Heart left ventricle (tissue), 16 donors: ENCODE measurements around the gene ADGRG6. TPM values are rescaled to one million over a fixed set of nuclear protein-coding genes. Genes with fewer than 3 reads are reported as not detected.
"Not testable (repeated sequence)": the region's sequence is repeated elsewhere in the genome, so short reads cannot be mapped to it uniquely, and the experiment has no call there.

Experiments used
- ATAC-seq, 4 donors: fragments of 200-7000 bp; cut with Tn5 transposase; one replicate each; pipeline ENCODE4 v1.9.1; 2020 to 2022; ENCODE audit warnings: moderate library complexity in 4 of 4, mild to moderate bottlenecking in 3 of 4, moderate number of reproducible peaks in 1 of 4
- DNase-seq, 5 donors: peaks; one replicate each; pipeline ENCODE4 v3.0.0-alpha.2; 2020
- H3K27ac ChIP-seq, 12 donors: fragments of 200-600 bp; sonication (generic) in 4 of 12; one replicate each; pipeline versions ENCODE4 v1.5.0 to v1.8.0; 2016 to 2022; ENCODE audit warnings: mild to moderate bottlenecking in 2 of 12
- H3K27me3 ChIP-seq, 9 donors: fragments of 200-600 bp; sonication (generic) in 2 of 9; one replicate each; pipeline versions ENCODE4 v1.5.1 to v1.8.0; 2016 to 2022; ENCODE audit warnings: mild to moderate bottlenecking in 3 of 9
- H3K36me3 ChIP-seq, 9 donors: fragments of 200-600 bp; sonication (generic) in 2 of 9; one replicate each; pipeline versions ENCODE4 v1.5.0 to v1.8.0; 2018 to 2022; ENCODE audit warnings: mild to moderate bottlenecking in 2 of 9
- H3K4me1 ChIP-seq, 12 donors: fragments of 200-600 bp; sonication (generic) in 4 of 12; one replicate each; pipeline versions ENCODE4 v1.5.0 to v1.8.0; 2016 to 2022; ENCODE audit warnings: mild to moderate bottlenecking in 3 of 12
- H3K4me3 ChIP-seq, 12 donors: fragments of 200-600 bp; sonication (generic) in 4 of 12; one replicate each; pipeline versions ENCODE4 v1.5.0 to v1.8.0; 2017 to 2022; ENCODE audit warnings: mild to moderate bottlenecking in 9 of 12, moderate library complexity in 4 of 12
- H3K9me3 ChIP-seq, 12 donors: fragments of 200-600 bp; sonication (generic) in 4 of 12; one replicate each; pipeline versions ENCODE4 v1.5.0 to v1.8.0; 2016 to 2022; ENCODE audit warnings: mild to moderate bottlenecking in 1 of 12
- POLR2A ChIP-seq, 2 donors: fragments of 450-650 bp; IDR thresholded peaks; one replicate each; pipeline ENCODE4 v1.6.1; 2017; ENCODE audit warnings: antibody characterized with exemption in 2 of 2, mild to moderate bottlenecking in 2 of 2, moderate library complexity in 2 of 2
- WGBS, 4 donors: extraction: QIAGEN DNeasy Blood & Tissue Kit in 2 of 4; methylation state at CpG; one replicate each; pipeline versions ENCODE4 v1.1.5 to v1.1.7; 2013 to 2018; 5-methylcytosine and 5-hydroxymethylcytosine counted together
- intact Hi-C, 10 donors: fragments of 100-400 bp; cut with DNase I; formaldehyde crosslinking; loops; one replicate each; pipeline versions ENCODE4 v1.11.1 to v1.14.2; 2022
- polyA plus RNA-seq, 2 donors: library from polyadenylated mRNA; stranded (reverse); fragments of 200-250 nt; gene quantifications; one replicate each; pipeline ENCODE4 v1.2.3, GENCODE V29; 2013
- total RNA-seq, 9 donors: library from RNA; depleted of rRNA in 2 of 9; stranded (reverse); fragments of >200 nt in 2 of 9; fragmentation: NEBNext Ultra II Directional in 3 of 9; extraction: Animal tissue kit (Norgen Biotek cat#: 25700) in 3 of 9; gene quantifications; one replicate each; pipeline versions ENCODE4 v1.1.0 to v1.2.4, GENCODE V29; 2016 to 2023
- TF ChIP-seq, protein P1 (sequence below), 12 donors: fragments of 200-600 bp; sonication (generic) in 4 of 12; IDR thresholded peaks; one replicate each; pipeline versions ENCODE4 v1.5.0 to v1.8.0; 2018 to 2022; ENCODE audit warnings: antibody characterized with exemption in 12 of 12, mild to moderate bottlenecking in 5 of 12
- donor health status: ischemic (EF 13 %, LVEDD 7.1; RV severe dilation, severe dysfunction).
- donor health status: healthy with polysubstance abuse.
- donor health status: DM: no; HTN: yes; CAD: no.
- donor health status: DM: no; HTN: no; CAD: no.
- donor health status: ischemic (EF 25% LVEDD 6.9; RV normal size, moderate dysfunction).
- donor health status: ischemic (EF 25% LVEDD 5.7; RV mildly dilated, moderate dysfunction).
- donor health status: healthy.
- donor health status: DM: yes; HTN: yes; CAD: no.
- donor health status: ischemic (EF 35%, LVEDD 5.7; RV mildly dilated, moderate dysfunction).
- donor health status: nonischemic (EF 11% LVEDD 7.7; RV severe dilation, severe dysfunction).
- donor health status: DM: yes; HTN: yes; CAD: no.
- donor health status: PGD.
- donor health status: ischemic (EF 29% LVEDD 5.4; RV normal size, mild dysfunction).
- donor health status: nonischemic (EF 23%, LVEDD 6.1; RV moderate dilation, normal function).

ADGRG6 gene
- total and polyA plus RNA-seq, 11 donors = 0.61 to 10.5 (median 2.0) TPM

DNA sequence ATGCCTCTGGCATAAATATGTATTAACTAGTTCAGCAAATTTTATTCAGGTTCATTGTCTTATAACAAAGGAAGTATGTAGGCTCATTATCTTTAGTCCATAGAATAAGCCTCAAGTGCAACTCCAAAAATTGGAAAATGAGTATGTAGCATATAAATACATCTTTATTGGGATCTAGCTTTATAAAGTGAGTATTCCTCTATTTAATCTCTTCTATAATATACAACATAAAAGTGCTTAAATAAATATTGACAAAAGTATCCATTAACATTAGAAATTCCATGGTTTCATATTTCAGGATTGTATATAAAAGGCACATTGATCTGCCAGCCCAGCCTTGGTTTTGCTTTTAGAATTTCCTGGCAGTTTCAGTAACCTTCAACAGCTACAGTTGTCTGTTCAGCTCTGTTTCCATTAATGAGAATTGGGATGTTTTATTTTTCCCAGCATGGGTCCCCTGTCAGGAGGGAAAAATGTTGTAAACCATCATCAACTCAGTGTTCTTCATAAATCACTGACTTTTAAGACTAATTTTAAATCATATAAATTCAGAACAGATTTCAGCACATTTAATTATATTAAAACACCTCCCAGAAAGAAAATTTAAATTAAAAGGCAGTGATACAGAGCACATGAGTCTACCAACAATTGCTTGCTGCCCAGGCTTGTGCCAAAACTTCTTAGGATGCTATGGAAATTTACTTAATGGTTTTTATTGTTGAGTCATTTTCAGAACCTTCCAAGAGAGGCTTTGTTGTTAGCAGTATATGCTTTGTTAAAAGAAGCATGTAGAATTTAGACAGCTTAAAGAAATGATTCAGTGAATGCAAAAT, 119.7 kb downstream of the ADGRG6 start:
- ATAC-seq (no peak), DNase-seq (no peak)
- intact Hi-C loops = no loop called here

DNA sequence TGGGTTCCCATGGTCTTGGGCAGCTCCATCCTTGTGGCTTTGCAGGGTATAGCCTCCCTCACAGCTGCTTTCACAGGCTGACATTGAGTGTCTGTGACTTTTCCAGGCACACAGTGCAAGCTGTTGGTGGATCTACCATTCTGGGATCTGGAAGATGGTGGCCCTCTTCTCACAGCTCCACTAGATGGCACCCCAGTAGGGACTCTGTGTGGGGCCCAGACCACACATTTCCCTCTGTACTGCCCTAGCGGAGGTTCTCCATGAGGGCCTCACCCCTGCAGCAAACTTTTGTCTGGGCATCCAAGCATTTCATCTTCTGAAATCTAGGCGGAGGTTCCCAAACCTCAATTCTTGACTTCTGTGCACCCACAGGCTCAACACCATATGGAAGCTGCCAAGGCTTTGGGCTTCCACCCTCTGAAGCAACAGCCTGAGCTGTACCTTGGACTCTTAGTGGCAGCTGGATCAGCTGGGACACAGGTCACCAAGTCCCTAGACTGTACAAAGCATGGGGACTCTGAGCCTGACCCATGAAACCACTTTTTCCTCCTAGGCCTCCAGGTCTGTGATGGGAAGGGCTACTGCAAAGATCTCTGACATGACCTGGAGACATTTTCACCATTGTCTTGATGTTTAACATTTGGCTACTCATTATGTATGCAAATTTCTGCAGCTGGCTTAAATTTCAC, 124.8 kb downstream of the ADGRG6 start:
- ATAC-seq, H3K27me3 ChIP-seq, intact Hi-C loops, H3K9me3 ChIP-seq, H3K4me3 ChIP-seq, H3K4me1 ChIP-seq, DNase-seq, H3K27ac ChIP-seq, H3K36me3 ChIP-seq: not testable (repeated sequence)
- 93 to 100% (median 99%) methylated on average over 2 of the region's 2 CpGs for WGBS, 4 donors

More for the DNA sequence above, 119.7 kb downstream of the ADGRG6 start:
- H3K27me3 ChIP-seq = no peaks in the 10 kb centered on the region
- H3K36me3 ChIP-seq = no peaks in the 10 kb centered on the region
- no peaks in the 10 kb centered on the region for H3K9me3 ChIP-seq
- no peaks in the 10 kb centered on the region for H3K4me1 ChIP-seq
- no peak overlapping the region for H3K27ac ChIP-seq
- TF ChIP-seq, protein P1, sequence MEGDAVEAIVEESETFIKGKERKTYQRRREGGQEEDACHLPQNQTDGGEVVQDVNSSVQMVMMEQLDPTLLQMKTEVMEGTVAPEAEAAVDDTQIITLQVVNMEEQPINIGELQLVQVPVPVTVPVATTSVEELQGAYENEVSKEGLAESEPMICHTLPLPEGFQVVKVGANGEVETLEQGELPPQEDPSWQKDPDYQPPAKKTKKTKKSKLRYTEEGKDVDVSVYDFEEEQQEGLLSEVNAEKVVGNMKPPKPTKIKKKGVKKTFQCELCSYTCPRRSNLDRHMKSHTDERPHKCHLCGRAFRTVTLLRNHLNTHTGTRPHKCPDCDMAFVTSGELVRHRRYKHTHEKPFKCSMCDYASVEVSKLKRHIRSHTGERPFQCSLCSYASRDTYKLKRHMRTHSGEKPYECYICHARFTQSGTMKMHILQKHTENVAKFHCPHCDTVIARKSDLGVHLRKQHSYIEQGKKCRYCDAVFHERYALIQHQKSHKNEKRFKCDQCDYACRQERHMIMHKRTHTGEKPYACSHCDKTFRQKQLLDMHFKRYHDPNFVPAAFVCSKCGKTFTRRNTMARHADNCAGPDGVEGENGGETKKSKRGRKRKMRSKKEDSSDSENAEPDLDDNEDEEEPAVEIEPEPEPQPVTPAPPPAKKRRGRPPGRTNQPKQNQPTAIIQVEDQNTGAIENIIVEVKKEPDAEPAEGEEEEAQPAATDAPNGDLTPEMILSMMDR (IDR thresholded peaks at IDR 0.05) = no peak
- TF ChIP-seq POLR2A (IDR thresholded peaks at IDR 0.05) = no peak
- no peak overlapping the region for H3K4me3 ChIP-seq

DNA sequence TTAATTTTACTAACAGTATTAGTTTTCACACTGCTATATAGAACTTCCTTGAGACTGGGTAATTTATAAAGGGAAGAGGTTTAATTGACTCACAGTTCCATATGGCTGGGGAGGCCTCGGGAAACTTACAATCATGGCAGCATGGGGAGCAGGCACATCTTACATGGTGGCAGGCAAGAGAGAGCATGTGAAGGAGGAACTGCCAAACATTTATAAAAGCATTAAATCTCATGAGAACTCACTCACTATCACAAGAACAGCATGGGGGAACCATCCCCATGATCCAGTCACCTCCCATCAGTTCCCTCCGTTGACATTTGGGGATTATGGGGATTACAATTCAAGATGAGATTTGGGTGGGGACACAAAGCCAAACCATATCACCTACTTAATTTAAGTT, 126.7 kb downstream of the ADGRG6 start:
- not testable (repeated sequence) for H3K4me3 ChIP-seq, H3K9me3 ChIP-seq

DNA sequence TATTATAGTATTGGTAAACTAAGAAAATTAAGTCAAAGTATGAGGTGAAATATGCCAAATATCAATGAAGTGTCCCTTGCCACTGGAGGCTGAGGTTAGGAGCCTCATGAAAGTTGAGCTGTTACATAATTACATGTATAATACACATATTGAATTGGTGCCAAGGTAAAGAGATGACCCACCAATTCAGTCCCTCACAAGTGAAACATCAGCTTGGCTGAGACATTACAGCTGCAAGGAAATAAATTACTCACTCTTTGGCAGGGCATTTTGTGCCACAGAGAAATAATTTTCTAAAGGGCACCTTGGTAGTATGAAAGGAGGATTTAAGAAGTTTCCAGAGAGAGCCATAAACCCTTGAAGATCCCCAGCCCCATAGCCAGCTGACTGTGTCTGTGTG, 127.4 kb downstream of the ADGRG6 start:
- DNase-seq = no peak
- TF ChIP-seq POLR2A (IDR thresholded peaks at IDR 0.05) = no peak
- TF ChIP-seq, protein P1 (IDR thresholded peaks at IDR 0.05) = no peak

More for the DNA sequence above, 126.7 kb downstream of the ADGRG6 start:
- WGBS, 4 donors = 92 to 96% (median 94%) methylated on average over 2 of the region's 2 CpGs
- H3K27ac ChIP-seq, H3K4me1 ChIP-seq, ATAC-seq, DNase-seq, H3K27me3 ChIP-seq, H3K36me3 ChIP-seq, intact Hi-C loops: not testable (repeated sequence)

DNA sequence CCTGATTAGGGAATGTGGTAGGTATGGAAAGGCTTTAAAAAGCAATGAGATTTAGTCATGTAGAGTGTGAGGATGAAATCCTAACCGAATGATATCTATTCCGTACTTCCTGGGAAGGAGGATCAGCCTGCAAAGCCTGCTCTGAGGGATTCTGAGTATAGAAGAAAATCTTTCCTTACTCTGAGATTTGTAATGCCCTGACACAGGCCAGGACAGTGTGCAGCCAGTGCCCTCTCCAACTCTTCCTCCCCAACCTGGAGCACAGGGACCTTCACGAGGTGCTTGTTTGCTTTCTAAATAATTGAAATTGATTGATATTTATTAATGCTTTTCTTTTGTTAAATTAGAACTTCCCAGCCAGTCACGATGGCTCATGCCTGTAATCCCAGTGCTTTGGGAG, 131.6 kb downstream of the ADGRG6 start:
- Histone ChIP-seq H3K27me3 (no peaks in the 10 kb centered on the region), H3K36me3 (no peaks in the 10 kb centered on the region), H3K4me1 (no peaks in the 10 kb centered on the region), H3K9me3 (no peaks in the 10 kb centered on the region), H3K27ac (no peak overlapping the region), H3K4me3 (no peak overlapping the region)
- TF ChIP-seq POLR2A (IDR thresholded peaks at IDR 0.05) = no peak
- TF ChIP-seq, protein P1 (IDR thresholded peaks at IDR 0.05) = no peak
- no peak for ATAC-seq
- WGBS, 4 donors = 81 to 90% (median 86%) methylated on average over 4 of the region's 4 CpGs
- intact Hi-C loops = no loop called here
- DNase-seq = no peak

More for the DNA sequence above, 127.4 kb downstream of the ADGRG6 start:
- Histone ChIP-seq H3K4me1 (no peaks in the 10 kb centered on the region), H3K4me3 (no peak overlapping the region), H3K27ac (no peak overlapping the region), H3K9me3 (no peaks in the 10 kb centered on the region), H3K36me3 (no peaks in the 10 kb centered on the region), H3K27me3 (no peaks in the 10 kb centered on the region)
- ATAC-seq = no peak
- intact Hi-C loops = no loop called here
